ENCODE results near the gene CTSF.
"Not testable (repeated sequence)": the region's sequence is repeated elsewhere in the genome, so short reads cannot be mapped to it uniquely, and the experiment has no call there.

Gene CTSF

DNA sequence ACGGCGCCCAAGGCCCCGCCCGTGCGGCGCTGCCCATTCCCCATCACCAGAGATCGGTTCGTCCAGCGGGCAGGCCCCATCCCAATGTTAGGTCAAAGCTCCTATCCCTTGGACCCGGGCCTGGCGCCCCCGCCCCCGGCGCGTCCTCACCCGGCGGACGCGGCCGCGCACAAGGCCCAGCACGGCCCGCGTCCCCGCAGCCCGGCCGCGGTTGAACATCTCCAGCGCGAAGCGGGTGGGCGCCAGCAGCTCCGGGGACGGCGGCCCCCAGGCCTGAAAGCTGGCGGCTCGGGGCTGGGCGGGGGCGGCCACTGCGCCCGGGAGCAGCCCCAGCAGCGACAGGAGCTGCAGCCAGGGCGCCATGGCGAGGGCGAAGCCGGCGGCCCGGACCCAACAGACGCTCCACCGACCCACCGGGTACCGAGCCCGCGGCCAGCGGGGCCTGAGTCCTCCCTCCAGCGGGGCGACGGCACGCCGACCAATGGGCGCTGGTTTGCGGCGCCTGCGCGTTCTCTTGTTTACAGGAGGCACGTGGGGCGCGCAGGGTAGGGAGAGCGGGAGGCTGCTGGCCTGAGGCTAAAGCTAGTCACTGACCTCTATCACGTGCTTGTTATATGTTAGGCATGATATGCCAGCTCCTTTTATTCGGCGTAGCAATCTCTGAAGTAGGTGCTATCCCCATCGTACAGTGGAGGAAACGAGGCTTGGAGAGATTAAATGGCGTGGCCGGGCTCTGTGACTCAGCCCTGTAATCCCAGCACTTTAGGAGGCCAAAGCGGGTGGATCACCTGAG, at the start of gene CTSF:
Gene CTSF (minus strand): TSS at position 483 of the 793 bp plus-strand sequence. CDS start 120 bp downstream, at position 363.
- peak; percentile 96 for DNase-seq (ENCODE audit: low spot score)

DNA sequence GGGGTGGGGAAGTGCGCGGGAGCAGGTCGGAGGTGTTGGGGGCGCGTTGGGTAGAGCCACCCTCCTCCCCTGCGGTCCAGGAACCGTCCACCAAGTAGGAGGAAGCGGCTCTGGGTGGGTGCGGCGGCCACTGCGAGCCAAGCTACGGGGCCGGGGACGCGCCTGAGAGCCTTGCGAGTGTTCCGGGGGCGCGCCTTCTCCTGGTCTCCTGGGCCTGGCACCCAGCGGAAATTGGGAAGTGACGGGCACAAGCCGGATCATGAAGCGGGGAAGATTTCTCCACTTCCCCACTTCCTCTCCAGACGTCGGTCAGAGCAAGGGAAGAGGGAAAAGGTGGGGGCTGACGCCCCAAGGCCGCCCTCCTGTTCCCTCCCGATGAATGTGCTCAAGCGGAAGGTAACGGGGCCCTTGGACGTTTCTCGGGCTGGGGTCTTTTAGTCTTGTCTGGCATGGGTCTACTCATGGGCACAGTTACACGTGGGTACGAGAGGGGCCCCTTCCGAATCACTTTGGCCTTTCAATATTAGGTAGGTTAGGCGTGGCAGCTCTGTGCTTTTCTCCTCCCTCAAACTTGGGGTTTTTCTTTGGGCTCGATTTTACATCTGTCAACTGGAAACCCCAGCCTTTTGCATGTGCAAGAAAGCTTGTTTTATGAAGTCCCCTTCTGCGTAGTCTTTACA, 48.9 kb upstream of the CTSF start:
- no peak for DNase-seq (ENCODE audit: low spot score)

DNA sequence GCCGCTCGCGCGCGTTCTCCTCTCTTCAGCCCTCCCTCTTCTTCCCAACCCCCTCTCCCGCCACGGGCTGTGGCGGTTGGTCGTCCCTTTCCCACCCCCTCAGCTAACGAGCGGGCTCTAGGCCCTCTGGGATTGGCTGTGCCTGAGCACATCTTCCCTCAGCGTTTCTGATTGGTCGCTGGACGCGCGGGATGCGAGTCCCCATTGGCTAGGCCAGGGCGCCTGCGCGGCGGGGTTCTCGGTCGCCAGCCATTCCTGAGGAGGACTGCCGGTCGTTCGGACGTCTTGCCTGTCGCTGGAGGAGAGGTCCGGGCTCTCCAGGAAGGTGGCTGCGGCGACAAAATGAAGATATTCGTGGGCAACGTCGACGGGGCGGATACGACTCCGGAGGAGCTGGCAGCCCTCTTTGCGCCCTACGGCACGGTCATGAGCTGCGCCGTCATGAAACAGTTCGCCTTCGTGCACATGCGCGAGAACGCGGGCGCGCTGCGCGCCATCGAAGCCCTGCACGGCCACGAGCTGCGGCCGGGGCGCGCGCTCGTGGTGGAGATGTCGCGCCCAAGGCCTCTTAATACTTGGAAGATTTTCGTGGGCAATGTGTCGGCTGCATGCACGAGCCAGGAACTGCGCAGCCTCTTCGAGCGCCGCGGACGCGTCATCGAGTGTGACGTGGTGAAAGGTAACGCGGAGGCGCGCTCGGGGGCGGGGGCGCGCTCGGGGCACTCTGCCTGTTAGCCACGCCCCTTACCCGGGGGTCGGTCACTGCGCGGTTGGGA, 48.2 kb upstream of the CTSF start, which contains the start of gene RBM14:
Gene RBM14 (plus strand): TSS at position 252 of the 776 bp plus-strand sequence. CDS start 91 bp downstream, at position 343.
- DNase-seq (ENCODE audit: low spot score) = peak; percentile 97

DNA sequence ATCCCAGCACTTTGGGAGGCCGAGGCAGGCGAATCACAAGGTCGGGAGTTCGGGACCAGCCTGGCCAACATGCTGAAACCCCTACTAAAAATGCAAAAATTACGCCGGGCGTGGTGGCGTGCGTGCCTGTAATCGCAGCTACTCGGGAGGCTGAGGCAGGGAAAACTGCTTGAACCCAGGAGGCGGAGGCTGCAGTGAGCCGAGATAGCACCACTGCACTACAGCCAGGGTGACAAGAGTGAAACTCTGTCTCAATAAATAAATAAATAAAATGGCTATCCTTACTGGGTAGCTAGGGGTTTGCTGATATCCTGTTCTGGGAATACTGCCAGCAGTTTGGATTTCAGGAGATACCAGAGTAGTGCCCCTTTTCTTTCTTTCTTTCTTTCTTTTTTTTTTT, 45.7 kb upstream of the CTSF start:
- DNase-seq (ENCODE audit: low spot score) = no peak

DNA sequence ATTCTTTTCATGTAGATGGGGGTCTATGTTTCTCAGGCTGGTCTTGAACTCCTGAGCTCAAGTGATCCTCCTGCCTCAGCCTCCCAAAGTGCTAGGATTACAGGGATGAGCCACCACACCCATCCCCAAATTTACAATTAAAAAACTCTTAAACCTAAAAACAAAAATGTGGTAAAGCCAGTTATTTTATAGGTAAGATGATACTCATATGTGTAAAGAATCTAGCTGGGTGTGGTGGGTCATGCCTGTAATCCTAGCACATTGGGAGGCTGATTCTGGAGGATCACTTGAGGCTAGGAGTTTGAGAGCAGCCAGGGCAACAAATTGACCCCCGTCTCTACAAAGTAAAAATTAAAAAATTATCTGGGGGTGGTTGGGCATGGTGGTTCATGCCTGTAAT, 44.1 kb upstream of the CTSF start:
- DNase-seq (ENCODE audit: low spot score) = no peak

GRCh38 chr11:66609721-66610617, 41.6 kb upstream of the CTSF start:
- DNase-seq (ENCODE audit: low spot score) = peak; percentile 48

GRCh38 chr11:66607126-66607834, 38.9 kb upstream of the CTSF start:
- DNase-seq (ENCODE audit: low spot score) = no peak

GRCh38 chr11:66606608-66607007, 38.2 kb upstream of the CTSF start:
- DNase-seq (ENCODE audit: low spot score) = not testable (repeated sequence)

- no peak for DNase-seq (ENCODE audit: low spot score)
These were observed 35.7 kb upstream of the CTSF start for GRCh38 chr11:66604155-66604554.

GRCh38 chr11:66603072-66603471, 34.7 kb upstream of the CTSF start:
- no peak for DNase-seq (ENCODE audit: low spot score)

DNA sequence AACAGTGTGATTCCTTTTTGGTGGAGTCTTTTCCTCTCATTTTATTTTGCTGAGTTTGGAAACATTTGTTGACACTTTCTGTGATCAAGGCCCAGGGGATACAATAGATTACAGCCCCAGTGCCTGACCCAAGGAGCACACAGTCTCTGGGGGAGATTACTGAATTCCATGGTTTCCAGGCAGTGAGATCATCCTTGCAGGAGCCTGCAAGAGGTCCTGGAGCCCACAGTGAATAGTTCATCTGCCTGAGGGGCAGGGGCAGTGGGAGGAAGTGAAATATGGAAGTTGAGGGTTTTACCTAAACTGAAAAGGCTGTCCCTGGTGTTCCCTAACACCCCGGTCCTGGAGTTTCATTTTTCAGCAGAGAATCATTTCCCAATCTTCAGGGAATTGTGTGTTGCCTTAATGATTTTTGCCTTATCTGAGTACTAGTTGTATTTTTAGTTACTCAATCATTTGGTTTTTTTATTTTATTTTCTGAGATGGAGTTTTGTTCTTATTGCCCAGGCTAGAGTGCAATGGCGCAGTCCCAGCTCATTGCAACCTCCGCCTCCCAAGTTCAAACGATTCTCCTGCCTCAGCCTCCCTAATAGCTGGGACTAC, 32.3 kb upstream of the CTSF start:
- DNase-seq (ENCODE audit: low spot score) = no peak

DNA sequence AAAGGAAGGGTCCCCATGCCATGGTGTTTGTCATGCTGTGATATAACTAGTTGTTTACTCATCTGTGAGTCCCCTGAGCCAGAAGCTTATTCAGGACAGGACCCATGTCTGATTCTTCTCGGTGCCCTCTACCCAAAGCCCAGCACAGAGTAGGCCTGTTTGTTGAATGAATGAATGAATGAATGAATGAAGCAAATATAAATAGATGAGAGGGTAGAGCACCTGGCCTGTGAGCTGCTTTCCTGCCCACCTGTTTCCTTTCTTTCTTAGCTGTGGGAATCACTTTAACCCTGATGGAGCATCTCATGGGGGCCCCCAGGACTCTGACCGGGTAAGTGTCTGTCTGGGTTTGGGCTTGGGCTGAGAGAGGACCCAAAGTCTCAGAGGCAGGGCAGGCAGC, 31.8 kb upstream of the CTSF start:
- DNase-seq (ENCODE audit: low spot score) = no peak

DNA sequence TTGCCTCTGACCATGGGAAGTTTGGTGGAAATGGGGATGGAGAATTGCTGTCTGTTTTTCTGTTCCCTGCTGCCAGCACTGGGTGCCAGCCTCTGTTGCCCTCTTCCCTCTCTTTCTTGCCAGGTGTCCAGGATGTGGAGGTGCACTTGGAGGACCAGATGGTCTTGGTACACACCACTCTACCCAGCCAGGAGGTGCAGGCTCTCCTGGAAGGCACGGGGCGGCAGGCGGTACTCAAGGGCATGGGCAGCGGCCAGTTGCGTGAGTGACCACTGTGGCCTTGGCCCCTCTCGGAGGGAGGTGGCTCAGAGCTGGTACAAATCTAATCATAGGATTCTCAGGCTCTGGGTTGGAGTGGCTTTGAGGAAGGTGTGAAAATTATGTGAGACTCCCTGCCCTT, 30.6 kb upstream of the CTSF start:
- DNase-seq (ENCODE audit: low spot score) = no peak

GRCh38 chr11:66595245-66595904, 27.0 kb upstream of the CTSF start:
- DNase-seq (ENCODE audit: low spot score) = no peak

DNA sequence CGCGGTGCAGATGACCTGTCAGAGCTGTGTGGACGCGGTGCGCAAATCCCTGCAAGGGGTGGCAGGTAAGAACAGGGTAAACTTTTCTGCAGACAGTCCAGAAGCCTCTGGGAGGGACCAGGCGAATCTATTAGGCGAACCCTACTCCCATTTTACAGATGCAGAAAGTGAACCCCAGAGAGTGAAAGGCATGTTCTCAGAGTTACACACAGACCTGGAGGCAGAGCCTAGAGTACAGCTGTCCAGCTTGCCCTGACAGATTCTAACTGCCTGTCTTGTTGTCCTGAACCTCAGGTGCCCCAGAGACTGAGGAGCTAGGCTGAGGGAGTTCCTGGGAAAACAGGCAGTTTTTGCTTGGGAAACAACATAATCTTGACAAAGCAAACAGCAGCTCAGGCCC, 25.2 kb upstream of the CTSF start:
- DNase-seq (ENCODE audit: low spot score) = no peak

GRCh38 chr11:66593303-66593635, 24.9 kb upstream of the CTSF start:
- DNase-seq (ENCODE audit: low spot score) = no peak

- peak; percentile 100 for DNase-seq (ENCODE audit: low spot score)
These were observed 24.3 kb upstream of the CTSF start, which contains the start of the genes CCDC87 and CCS for GRCh38 chr11:66592457-66593302. TSS of gene CCDC87 (minus strand) at chr11:66593063. CDS start at chr11:66593015, 48 bp downstream. TSS of gene CCS (plus strand) at chr11:66593185. CDS start at chr11:66593262, 77 bp downstream.

GRCh38 chr11:66591175-66591574, 22.8 kb upstream of the CTSF start:
- DNase-seq (ENCODE audit: low spot score) = no peak
